Activated CD4-positive, alpha-beta T cell treated with anti-CD3 and anti-CD28 coated beads, Interleukin-2, amount 50 U/mL, for 24 hours (primary cell): ENCODE results near the gene ZNF587.
"Not testable (repeated sequence)": the region's sequence is repeated elsewhere in the genome, so short reads cannot be mapped to it uniquely, and the experiment has no call there.

ENCODE experiments used
- DNase-seq, 2 donors: peaks; one replicate each; pipeline ENCODE4 v3.0.0-alpha.2; 2020; ENCODE audit warnings: low read depth in 1 of 2, low spot score in 1 of 2

Gene ZNF587

GRCh38 chr19:57886046-57886445 lies 36.4 kb downstream of the ZNF587 start:
- DNase-seq: no peak

- DNase-seq: no peak
Observed at GRCh38 chr19:57887195-57887941, 37.7 kb downstream of the ZNF587 start.

- no peak for DNase-seq
Observed at GRCh38 chr19:57888107-57888559, 38.5 kb downstream of the ZNF587 start.

- peak; percentile 76 to 79 for DNase-seq
Observed at GRCh38 chr19:57888560-57889231, 39.0 kb downstream of the ZNF587 start, which contains the start of gene ZNF814. Gene ZNF814, minus strand, starts transcription at chr19:57889037. Its CDS starts 235 bp downstream, at chr19:57888802.

- not testable (repeated sequence) for DNase-seq
Observed at GRCh38 chr19:57890706-57891105, 41.0 kb downstream of the ZNF587 start.

GRCh38 chr19:57900311-57900710 lies 50.7 kb downstream of the ZNF587 start:
- DNase-seq: no peak

GRCh38 chr19:57903618-57904184 lies 54.0 kb downstream of the ZNF587 start:
- DNase-seq: no peak

- no peak for DNase-seq
Observed at GRCh38 chr19:57905258-57905657, 55.6 kb downstream of the ZNF587 start.

GRCh38 chr19:57907394-57907793 lies 57.7 kb downstream of the ZNF587 start:
- no peak for DNase-seq

- DNase-seq: no peak
Observed at GRCh38 chr19:57914531-57914930, 64.9 kb downstream of the ZNF587 start.
